H9 (cell line): ENCODE measurements around the gene AMOT. TPM values are rescaled to one million over a fixed set of nuclear protein-coding genes. Genes with fewer than 3 reads are reported as not detected.

Source experiments
- DNase-seq: peaks from one replicate; pipeline ENCODE4 v3.0.0-alpha.2; 2017
- H2AFZ ChIP-seq: one replicate; pipeline ENCODE4 v1.6.1; 2013; ENCODE audit warnings: mild to moderate bottlenecking, low read length, control low read depth, moderate library complexity
- H2AK5ac ChIP-seq: 2 replicates; pipeline ENCODE4 v1.6.1; 2013; ENCODE audit warnings: low read length, control low read depth, mixed read lengths; ENCODE audit not compliant: insufficient read length
- H2BK120ac ChIP-seq: one replicate; pipeline ENCODE4 v1.6.1; 2013; ENCODE audit warnings: low read depth, mild to moderate bottlenecking, low read length, control low read depth, inconsistent platforms; ENCODE audit not compliant: poor library complexity, severe bottlenecking
- H2BK12ac ChIP-seq: 2 replicates; pipeline ENCODE4 v1.6.1; 2013; ENCODE audit warnings: low read length, control low read depth, mixed read lengths, low read depth; ENCODE audit not compliant: insufficient read length
- H2BK15ac ChIP-seq: 2 replicates; pipeline ENCODE4 v1.6.1; 2013; ENCODE audit warnings: low read depth, low read length, control low read depth
- H2BK20ac ChIP-seq: one replicate; pipeline ENCODE4 v1.6.1; 2013; ENCODE audit warnings: low read depth, mild to moderate bottlenecking, low read length, control low read depth, inconsistent platforms; ENCODE audit not compliant: poor library complexity, severe bottlenecking
- H2BK5ac ChIP-seq: 2 replicates; pipeline ENCODE4 v1.6.1; 2013; ENCODE audit warnings: low read length, control low read depth, mixed read lengths; ENCODE audit not compliant: insufficient read length
- H3K14ac ChIP-seq: 2 replicates; pipeline ENCODE4 v1.6.1; 2013; ENCODE audit warnings: low read length, control low read depth; ENCODE audit not compliant: insufficient read depth
- H3K18ac ChIP-seq: 2 replicates; pipeline ENCODE4 v1.6.1; 2013; ENCODE audit warnings: low read depth, mild to moderate bottlenecking, mixed read lengths, low read length, control low read depth; ENCODE audit not compliant: insufficient read length
- H3K23ac ChIP-seq: 2 replicates; pipeline ENCODE4 v1.6.1; 2013; ENCODE audit warnings: low read length, control low read depth, mixed read lengths, low read depth; ENCODE audit not compliant: insufficient read length
- H3K23me2 ChIP-seq: 2 replicates; pipeline ENCODE4 v1.6.1; 2013; ENCODE audit warnings: low read depth, mild to moderate bottlenecking, mixed read lengths, low read length, control low read depth; ENCODE audit not compliant: insufficient read length, poor library complexity, severe bottlenecking
- H3K27ac ChIP-seq: 2 replicates; pipeline ENCODE4 v1.5.1; 2013; ENCODE audit warnings: low read length, control low read depth, mixed read lengths, low read depth; ENCODE audit not compliant: insufficient read length
- H3K27me3 ChIP-seq: 2 replicates; pipeline ENCODE4 v1.6.1; 2013; ENCODE audit warnings: low read length, control low read depth, inconsistent platforms; ENCODE audit not compliant: insufficient read depth
- H3K4ac ChIP-seq: 2 replicates; pipeline ENCODE4 v1.6.1; 2013; ENCODE audit warnings: low read depth, mild to moderate bottlenecking, control low read depth, inconsistent platforms, low read length, moderate library complexity
- H3K4me1 ChIP-seq: 2 replicates; pipeline ENCODE4 v1.6.1; 2013; ENCODE audit warnings: low read length, control low read depth, inconsistent platforms; ENCODE audit not compliant: insufficient read depth
- H3K4me2 ChIP-seq: 2 replicates; pipeline ENCODE4 v1.6.1; 2013; ENCODE audit warnings: low read length, control low read depth, mixed read lengths; ENCODE audit not compliant: insufficient read length, insufficient read depth
- H3K56ac ChIP-seq: 2 replicates; pipeline ENCODE4 v1.6.1; 2013; ENCODE audit warnings: low read depth, mild to moderate bottlenecking, mixed read lengths, low read length, control low read depth; ENCODE audit not compliant: insufficient read length
- H3K79me1 ChIP-seq: 2 replicates; pipeline ENCODE4 v1.6.1; 2013; ENCODE audit warnings: low read depth, mild to moderate bottlenecking, moderate library complexity, low read length, control low read depth, inconsistent platforms; ENCODE audit not compliant: insufficient read depth, poor library complexity, severe bottlenecking
- H3K79me2 ChIP-seq: 2 replicates; pipeline ENCODE4 v1.6.1; 2013; ENCODE audit warnings: low read length, control low read depth, inconsistent platforms; ENCODE audit not compliant: insufficient read depth
- H3K9ac ChIP-seq: 2 replicates; pipeline ENCODE4 v1.6.1; 2013; ENCODE audit warnings: low read length, control low read depth, mixed read lengths; ENCODE audit not compliant: insufficient read length; ENCODE audit errors: extremely low read depth
- H3K9me3 ChIP-seq: one replicate; pipeline ENCODE4 v1.6.1; 2013; ENCODE audit warnings: low read depth, low read length, inconsistent platforms; ENCODE audit not compliant: control insufficient read depth
- H3T11ph ChIP-seq: one replicate; pipeline ENCODE4 v1.6.1; 2013; ENCODE audit warnings: mild to moderate bottlenecking, low read length, control low read depth, inconsistent platforms
- H4K20me1 ChIP-seq: one replicate; pipeline ENCODE4 v1.6.1; 2013; ENCODE audit not compliant: control insufficient read depth, insufficient read length, insufficient read depth
- H4K5ac ChIP-seq: 2 replicates; pipeline ENCODE4 v1.6.1; 2013; ENCODE audit warnings: low read depth, mild to moderate bottlenecking, mixed read lengths, low read length, control low read depth; ENCODE audit not compliant: insufficient read length
- H4K8ac ChIP-seq: replicated peaks from 2 replicates; pipeline ENCODE4 v1.6.1; 2013; ENCODE audit warnings: low read length, control low read depth, mixed read lengths, low read depth; ENCODE audit not compliant: insufficient read length
- H4K91ac ChIP-seq: 2 replicates; pipeline ENCODE4 v1.6.1; 2013; ENCODE audit warnings: low read depth, mild to moderate bottlenecking, moderate library complexity, mixed read lengths, low read length, control low read depth; ENCODE audit not compliant: insufficient read length
- H3K27ac Mint-ChIP-seq, 3 experiments: 2 replicates in 2 of 3; 3 replicates in 1 of 3; pipeline ENCODE4 v1.8.0; 2020 to 2021; ENCODE audit warnings: mixed read lengths in 3 of 3, mild to moderate bottlenecking in 1 of 3, moderate library complexity in 1 of 3
- H3K27me3 Mint-ChIP-seq: 2 replicates; pipeline ENCODE4 v1.8.0; 2021; ENCODE audit warnings: low read depth, mild to moderate bottlenecking, moderate library complexity, mixed read lengths
- H3K36me3 Mint-ChIP-seq, 3 experiments: 2 replicates in 2 of 3; 3 replicates in 1 of 3; pipeline ENCODE4 v1.8.0; 2020 to 2021; ENCODE audit warnings: low read depth in 3 of 3, mixed read lengths in 3 of 3; ENCODE audit not compliant: insufficient read depth in 1 of 3
- H3K4me1 Mint-ChIP-seq, 2 experiments: 2 replicates each; pipeline ENCODE4 v1.8.0; 2020; ENCODE audit warnings: mixed read lengths in 2 of 2
- H3K4me3 Mint-ChIP-seq, 2 experiments: 2 replicates in 1 of 2; 3 replicates in 1 of 2; pipeline ENCODE4 v1.8.0; 2020 to 2021; ENCODE audit warnings: mild to moderate bottlenecking in 2 of 2, mixed read lengths in 2 of 2, moderate library complexity in 1 of 2
- H3K9me3 Mint-ChIP-seq, 2 experiments: 2 replicates in 1 of 2; 3 replicates in 1 of 2; pipeline ENCODE4 v1.8.0; 2020; ENCODE audit warnings: mild to moderate bottlenecking in 2 of 2, mixed read lengths in 2 of 2, moderate library complexity in 1 of 2
- CTCF ChIP-seq: fragments of 200-600 bp; sonication (generic); conservative IDR thresholded peaks from 3 replicates; pipeline ENCODE4 v1.8.0; 2021; ENCODE audit warnings: antibody characterized with exemption, mild to moderate bottlenecking
- WGBS: extraction: QIAGEN DNeasy Blood & Tissue Kit; methylation state at CpG from one replicate; pipeline ENCODE4 v1.1.7; 2013; ENCODE audit warnings: missing lambda C conversion rate, low lambda C conversion rate, mixed read lengths; ENCODE audit not compliant: insufficient read length; ENCODE audit errors: extremely low coverage; 5-methylcytosine and 5-hydroxymethylcytosine counted together
- total RNA-seq: library from RNA; stranded (reverse); gene quantifications from 2 replicates; pipeline ENCODE4 v1.2.1, GENCODE V29; 2021

Gene AMOT
- total RNA-seq, 1 experiment from 2014 or later: 17.6 TPM

GRCh38 chrX:112779139-112779538, 61.5 kb downstream of the AMOT start:
- Histone ChIP-seq H3K9me3 (no peaks in the 10 kb centered on the region), H4K20me1 (no peaks in the 10 kb centered on the region), H2BK20ac (no peak overlapping the region), H3K79me1 (no peaks in the 10 kb centered on the region), H3K4me2 (no peak overlapping the region), H2BK12ac (no peak overlapping the region), H3K79me2 (no peaks in the 10 kb centered on the region), H3K14ac (no peak overlapping the region), H3K56ac (no peak overlapping the region), H4K8ac (no peak overlapping the region), H3K23me2 (no peaks in the 10 kb centered on the region), H4K91ac (no peak overlapping the region), H2BK120ac (no peak overlapping the region), H3K27ac (no peak overlapping the region), H3K4ac (no peak overlapping the region), H3T11ph (no peak overlapping the region), H3K27me3 (no peaks in the 10 kb centered on the region), H3K9ac (no peak overlapping the region), H3K18ac (no peak overlapping the region), H2BK5ac (no peak overlapping the region), H4K5ac (no peak overlapping the region), H2AK5ac (no peak overlapping the region), H3K4me1 (no peaks in the 10 kb centered on the region), H3K23ac (no peak overlapping the region), H2BK15ac (no peak overlapping the region), H2AFZ (no peak overlapping the region)
- DNase-seq: no peak
- Mint-ChIP-seq H3K4me1 (peaks cover 8 to 10% of the 10 kb centered on the region in 2 experiments), H3K36me3 (peaks cover 13 to 26% (median 25%) of the 10 kb centered on the region in 3 experiments; a peak in 6 of 7 replicates), H3K27me3 (no peaks in the 10 kb centered on the region), H3K27ac (no peak overlapping the region), H3K4me3 (no peak overlapping the region), H3K9me3 (peaks cover 0 to 4% of the 10 kb centered on the region in 2 experiments; a peak in 3 of 5 replicates)
- TF ChIP-seq CTCF: no peak
- no CpG with 5 or more reads among the region's 9 CpGs for WGBS
